Nephron progenitor cell (in vitro differentiated cells): ENCODE data around the gene SMC6.

Source experiments
- DNase-seq: peaks from one replicate; pipeline ENCODE4 v3.0.0; 2021
- H3K27ac Mint-ChIP-seq: 2 replicates; pipeline ENCODE4 v1.8.0; 2021; ENCODE audit warnings: mild to moderate bottlenecking, moderate library complexity, mixed read lengths
- H3K27me3 Mint-ChIP-seq: 2 replicates; pipeline ENCODE4 v1.8.0; 2021; ENCODE audit warnings: mild to moderate bottlenecking, low read depth, mixed read lengths; ENCODE audit not compliant: poor library complexity
- H3K36me3 Mint-ChIP-seq: 2 replicates; pipeline ENCODE4 v1.8.0; 2021; ENCODE audit warnings: low read depth, mixed read lengths
- H3K4me1 Mint-ChIP-seq: 2 replicates; pipeline ENCODE4 v1.8.0; 2021; ENCODE audit warnings: mixed read lengths
- H3K4me3 Mint-ChIP-seq: 2 replicates; pipeline ENCODE4 v1.8.0; 2021; ENCODE audit warnings: mild to moderate bottlenecking, moderate library complexity, mixed read lengths
- H3K9me3 Mint-ChIP-seq: 2 replicates; pipeline ENCODE4 v1.8.0; 2021; ENCODE audit warnings: mild to moderate bottlenecking, moderate library complexity, mixed read lengths
- CTCF ChIP-seq: fragments of 200-600 bp; sonication (generic); IDR thresholded peaks from 2 replicates; pipeline ENCODE4 v1.5.0; 2021; ENCODE audit warnings: antibody characterized with exemption

SMC6 gene

GRCh38 chr2:17798338-17798737 lies 44.7 kb upstream of the SMC6 start:
- no peak for TF ChIP-seq CTCF
- H3K4me1 Mint-ChIP-seq, result peaks cover 70% of the 10 kb centered on the region
- no peak overlapping the region for H3K4me3 Mint-ChIP-seq
- H3K27ac Mint-ChIP-seq, result no peak overlapping the region
- H3K9me3 Mint-ChIP-seq, result no peaks in the 10 kb centered on the region
- peaks cover 5% of the 10 kb centered on the region for H3K27me3 Mint-ChIP-seq
- no peaks in the 10 kb centered on the region for H3K36me3 Mint-ChIP-seq
- no peak for DNase-seq

GRCh38 chr2:17795309-17795708 lies 41.7 kb upstream of the SMC6 start:
- Mint-ChIP-seq H3K4me3 (no peak overlapping the region), H3K27ac (no peak overlapping the region), H3K9me3 (no peaks in the 10 kb centered on the region), H3K4me1 (peaks cover 82% of the 10 kb centered on the region), H3K27me3 (peaks cover 7% of the 10 kb centered on the region), H3K36me3 (no peaks in the 10 kb centered on the region)
- no peak for TF ChIP-seq CTCF
- DNase-seq, result no peak

GRCh38 chr2:17793803-17794354 lies 40.3 kb upstream of the SMC6 start:
- no peak for DNase-seq
- Mint-ChIP-seq H3K4me3 (peak overlapping the region; percentile 62), H3K4me1 (peaks cover 73% of the 10 kb centered on the region), H3K27me3 (peaks cover 7% of the 10 kb centered on the region), H3K36me3 (no peaks in the 10 kb centered on the region), H3K27ac (peak overlapping the region; percentile 64), H3K9me3 (no peaks in the 10 kb centered on the region)
- TF ChIP-seq CTCF, result no peak

GRCh38 chr2:17793296-17793695 lies 39.7 kb upstream of the SMC6 start:
- Mint-ChIP-seq H3K9me3 (no peaks in the 10 kb centered on the region), H3K4me1 (peaks cover 75% of the 10 kb centered on the region), H3K36me3 (no peaks in the 10 kb centered on the region), H3K4me3 (peak overlapping the region; percentile 62), H3K27ac (peak overlapping the region; percentile 64), H3K27me3 (peaks cover 7% of the 10 kb centered on the region)
- no peak for DNase-seq
- TF ChIP-seq CTCF, result no peak

- Mint-ChIP-seq H3K27me3 (peaks cover 7% of the 10 kb centered on the region), H3K4me3 (no peak overlapping the region), H3K4me1 (peaks cover 76% of the 10 kb centered on the region), H3K27ac (peak overlapping the region; percentile 90), H3K36me3 (no peaks in the 10 kb centered on the region), H3K9me3 (no peaks in the 10 kb centered on the region)
- no peak for DNase-seq
- no peak for TF ChIP-seq CTCF
These were observed 38.9 kb upstream of the SMC6 start for GRCh38 chr2:17792515-17792914.

- H3K36me3 Mint-ChIP-seq, result no peaks in the 10 kb centered on the region
- peak overlapping the region; percentile 7 for H3K4me3 Mint-ChIP-seq
- H3K9me3 Mint-ChIP-seq, result no peaks in the 10 kb centered on the region
- H3K4me1 Mint-ChIP-seq, result peaks cover 75% of the 10 kb centered on the region
- peaks cover 7% of the 10 kb centered on the region for H3K27me3 Mint-ChIP-seq
- no peak for TF ChIP-seq CTCF
- no peak for DNase-seq
- peak overlapping the region; percentile 23 for H3K27ac Mint-ChIP-seq
These were observed 38.2 kb upstream of the SMC6 start for GRCh38 chr2:17791817-17792130.
